GM19099 (cell line): Measurements from ENCODE around the gene EMC6.

Experiments used
- POLR2A ChIP-seq: IDR thresholded peaks from 3 replicates; pipeline ENCODE4 v1.6.1; 2011; ENCODE audit warnings: low read depth; ENCODE audit not compliant: insufficient read length; ENCODE audit errors: extremely low read depth

Gene EMC6

GRCh38 chr17:3688027-3688553 is 19.5 kb downstream of the EMC6 start:
- TF ChIP-seq POLR2A = no peak

- TF ChIP-seq POLR2A = no peak
Observed at GRCh38 chr17:3688852-3689261, 20.2 kb downstream of the EMC6 start.

GRCh38 chr17:3689262-3690093 is 20.9 kb downstream of the EMC6 start:
- no peak for TF ChIP-seq POLR2A

GRCh38 chr17:3690094-3690715 is 21.6 kb downstream of the EMC6 start:
- no peak for TF ChIP-seq POLR2A

GRCh38 chr17:3691617-3692067 is 23.0 kb downstream of the EMC6 start:
- no peak for TF ChIP-seq POLR2A

GRCh38 chr17:3692346-3692745 is 23.7 kb downstream of the EMC6 start:
- no peak for TF ChIP-seq POLR2A

- TF ChIP-seq POLR2A = no peak
Observed at GRCh38 chr17:3693141-3693540, 24.5 kb downstream of the EMC6 start.

GRCh38 chr17:3693829-3694231 is 25.2 kb downstream of the EMC6 start:
- TF ChIP-seq POLR2A = no peak

GRCh38 chr17:3695129-3695722 is 26.6 kb downstream of the EMC6 start:
- TF ChIP-seq POLR2A = no peak

- peak; percentile 51 for TF ChIP-seq POLR2A
Observed at GRCh38 chr17:3695723-3696411, 27.3 kb downstream of the EMC6 start, which contains the start of gene P2RX5. Gene P2RX5, minus strand, starts transcription at chr17:3696155. Its CDS starts 150 bp downstream, at chr17:3696005.

GRCh38 chr17:3697103-3697476 is 28.5 kb downstream of the EMC6 start:
- no peak for TF ChIP-seq POLR2A

GRCh38 chr17:3698139-3698538 is 29.5 kb downstream of the EMC6 start:
- TF ChIP-seq POLR2A = no peak

GRCh38 chr17:3699951-3700350 is 31.3 kb downstream of the EMC6 start:
- no peak for TF ChIP-seq POLR2A

- TF ChIP-seq POLR2A = no peak
Observed at GRCh38 chr17:3704931-3705717, 36.5 kb downstream of the EMC6 start.
